Endothelial cell of umbilical vein (primary cell): ENCODE results near the gene STRBP. TPM values are rescaled to one million over a fixed set of nuclear protein-coding genes. Genes with fewer than 3 reads are reported as not detected.

ENCODE experiments used
- BruUV-seq: library from RNA; stranded (reverse); fragments of 400-500 nt; replicated peaks from 2 replicates; lab custom pipeline; 2021; lab: Mats Ljungman, UMichigan
- CTCF ChIA-PET: fragments of 300-600, 350-600 bp; sonication (Branson Sonifier 250); formaldehyde crosslinking; loops from one replicate; lab custom pipeline; 2021; ENCODE audit warnings: antibody characterized with exemption, inconsistent platforms; lab: Charles Lee
- POLR2A ChIA-PET: fragments of 300-600, 350-600 bp; sonication (Branson Sonifier 250); formaldehyde crosslinking; loops from one replicate; lab custom pipeline; 2021; ENCODE audit warnings: antibody characterized with exemption, inconsistent platforms; lab: Charles Lee
- DNase-seq: peaks from one replicate; pipeline ENCODE4 v3.0.0-alpha.2; 2011; ENCODE audit warnings: low read depth, low spot score
- FAIRE-seq: peaks from 2 replicates; lab custom pipeline; 2011; peaks lifted over from hg19 to GRCh38; lab: Jason Lieb, UNC
- H2AFZ ChIP-seq: 2 replicates; pipeline ENCODE4 v1.6.0; 2012; ENCODE audit warnings: low read depth, low read length, control low read depth, inconsistent platforms
- H3K27ac ChIP-seq: 2 replicates; pipeline ENCODE4 v1.5.1; 2011; ENCODE audit warnings: low read depth, mild to moderate bottlenecking, control low read depth, low read length, moderate library complexity; ENCODE audit not compliant: insufficient read depth
- H3K27me3 ChIP-seq, 2 experiments: 2 replicates each; pipeline versions ENCODE4 v1.6.0 to v1.6.1; 2011; ENCODE audit warnings: low read length in 2 of 2, mixed read lengths in 1 of 2; ENCODE audit not compliant: control insufficient read depth in 2 of 2, insufficient read depth in 2 of 2
- H3K36me3 ChIP-seq, 2 experiments: 2 replicates in 1 of 2; 3 replicates in 1 of 2; pipeline ENCODE4 v1.5.1; 2011; ENCODE audit warnings: low read length in 2 of 2, mild to moderate bottlenecking in 1 of 2, moderate library complexity in 1 of 2; ENCODE audit not compliant: control insufficient read depth in 2 of 2, insufficient read depth in 2 of 2; ENCODE audit errors: extremely low read depth in 1 of 2
- H3K4me1 ChIP-seq: 3 replicates; pipeline ENCODE4 v1.5.1; 2011; ENCODE audit warnings: mild to moderate bottlenecking, low read length; ENCODE audit not compliant: control insufficient read depth, insufficient read depth; ENCODE audit errors: extremely low read depth
- H3K4me2 ChIP-seq: 2 replicates; pipeline ENCODE4 v1.6.1; 2011; ENCODE audit warnings: low read length, control low read depth, mixed read lengths; ENCODE audit not compliant: insufficient read depth
- H3K4me3 ChIP-seq, 3 experiments: fragments of 200-600 bp in 1 of 3; sonication (generic), shearing (Covaris generic) in 1 of 3; replicated peaks in 1 of 3; 2 replicates each; pipeline ENCODE4 v1.5.1; 2011 to 2016; ENCODE audit warnings: control low read depth in 3 of 3, low read length in 3 of 3, mild to moderate bottlenecking in 2 of 3, inconsistent platforms in 1 of 3, low read depth in 1 of 3, moderate library complexity in 1 of 3; ENCODE audit not compliant: insufficient read depth in 1 of 3
- H3K79me2 ChIP-seq: 2 replicates; pipeline ENCODE4 v1.6.0; 2012; ENCODE audit warnings: low read length, inconsistent platforms; ENCODE audit not compliant: control insufficient read depth, insufficient read depth
- H3K9ac ChIP-seq: replicated peaks from 2 replicates; pipeline ENCODE3; 2011; ENCODE audit warnings: low read length, control low read depth; ENCODE audit not compliant: insufficient read depth; ENCODE audit errors: extremely low read depth
- H3K9me1 ChIP-seq: replicated peaks from 3 replicates; pipeline ENCODE4 v1.6.0; 2011; ENCODE audit warnings: mild to moderate bottlenecking, low read length; ENCODE audit not compliant: control insufficient read depth, insufficient read depth; ENCODE audit errors: extremely low read depth
- H3K9me3 ChIP-seq: replicated peaks from 2 replicates; pipeline ENCODE4 v1.5.1; 2012; ENCODE audit warnings: low read length, inconsistent platforms; ENCODE audit not compliant: control insufficient read depth, insufficient read depth
- H4K20me1 ChIP-seq: replicated peaks from 2 replicates; pipeline ENCODE3; 2011; ENCODE audit warnings: mild to moderate bottlenecking, low read length; ENCODE audit not compliant: control insufficient read depth, insufficient read depth; ENCODE audit errors: extremely low read depth
- EZH2 ChIP-seq: IDR thresholded peaks from 2 replicates; pipeline ENCODE4 v1.6.1; 2012; ENCODE audit warnings: borderline replicate concordance, low read depth, mild to moderate bottlenecking, moderate library complexity, low read length, inconsistent platforms; ENCODE audit not compliant: severe bottlenecking
- FOS ChIP-seq: IDR thresholded peaks from 2 replicates; pipeline ENCODE4 v1.6.1; 2011; ENCODE audit warnings: mild to moderate bottlenecking, low read length, moderate library complexity, borderline replicate concordance; ENCODE audit not compliant: insufficient read depth
- GATA2 ChIP-seq: IDR thresholded peaks from 2 replicates; pipeline ENCODE4 v1.7.0; 2011; ENCODE audit warnings: low read depth, mild to moderate bottlenecking, moderate library complexity, mixed read lengths, low read length; ENCODE audit not compliant: insufficient read length, insufficient read depth
- JUN ChIP-seq: IDR thresholded peaks from 2 replicates; pipeline ENCODE4 v1.6.1; 2011; ENCODE audit warnings: borderline replicate concordance, low read depth; ENCODE audit not compliant: insufficient read length, insufficient read depth
- MYC ChIP-seq: IDR thresholded peaks from one replicate; pipeline ENCODE4 v1.6.1; 2011; ENCODE audit warnings: mild to moderate bottlenecking, low read depth, low read length
- POLR2A ChIP-seq: IDR thresholded peaks from 2 replicates; pipeline ENCODE4 v1.6.1; 2012; ENCODE audit warnings: low read depth, mild to moderate bottlenecking, control low read depth, low read length
- POLR2AphosphoS5 ChIP-seq: IDR thresholded peaks from 2 replicates; pipeline ENCODE4 v1.6.1; 2012; ENCODE audit warnings: low read depth, mild to moderate bottlenecking, control low read depth, low read length, moderate library complexity; ENCODE audit not compliant: insufficient read depth
- dilution Hi-C: fragments of 300-500 bp; cut with MboI; formaldehyde crosslinking; loops from one replicate; pipeline ENCODE4 v1.15.0; 2019; ENCODE audit warnings: low sequenced_read_pairs; ENCODE audit not compliant: extremely low pct_ligation_motif_present
- intact Hi-C: fragments of 100-400 bp; cut with micrococcal nuclease; formaldehyde crosslinking; loops from one replicate; pipeline ENCODE4 v1.10.0; 2022
- polyA plus RNA-seq, 4 experiments: library from polyadenylated mRNA; depleted of rRNA in 3 of 4; stranded (reverse) in 3 of 4; unstranded in 1 of 4; fragments of >200 nt; gene quantifications; 2 replicates each; pipeline versions ENCODE4 v1.2.1 to v1.2.3, GENCODE V29; 2011 to 2012; ENCODE audit warnings: missing spikeins in 1 of 4
- total RNA-seq: library from RNA; stranded (reverse); gene quantifications from 2 replicates; pipeline ENCODE4 v1.2.3, GENCODE V29; 2021
- TF ChIP-seq, protein P1 (sequence below): IDR thresholded peaks from 2 replicates; pipeline ENCODE4 v1.6.1; 2011; ENCODE audit not compliant: insufficient read depth, insufficient read length
- TF ChIP-seq, protein P2 (sequence below), 2 donors: IDR thresholded peaks; 1 replicate in 1 of 2; 2 replicates in 1 of 2; pipeline ENCODE4 v1.5.1; 2011; ENCODE audit warnings: low read length in 2 of 2, mild to moderate bottlenecking in 2 of 2, moderate library complexity in 2 of 2, control low read depth in 1 of 2, inconsistent platforms in 1 of 2, low read depth in 1 of 2; ENCODE audit not compliant: insufficient read depth in 1 of 2; ENCODE audit errors: extremely low read depth in 1 of 2

Gene STRBP
- total and polyA plus RNA-seq, 2 donors (not counting 3 experiments of a cell fraction or from before 2014, with no cell fraction given) = 7.7 to 15.4 TPM

DNA sequence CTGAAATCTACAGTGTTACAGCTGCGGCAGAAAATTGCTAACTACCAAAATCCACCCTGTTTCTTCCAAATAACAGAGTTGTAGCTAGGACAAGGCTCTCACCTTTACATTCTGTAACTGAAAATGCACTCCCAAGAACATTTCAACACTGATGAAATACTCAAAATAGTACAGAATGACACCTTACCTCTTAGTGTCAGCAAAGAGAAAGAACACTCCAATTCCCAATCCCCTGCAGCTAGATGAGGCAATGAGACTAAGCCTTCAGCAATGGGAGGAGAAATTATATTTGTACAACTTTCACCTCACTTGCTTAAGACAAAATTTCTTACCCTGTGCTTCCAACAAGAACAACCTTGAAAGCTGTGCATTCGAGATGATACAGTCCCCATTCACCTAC is 31.2 kb downstream of the STRBP start:
- ChIA-PET CTCF (interaction anchor here (1.2 to 2.5 kb wide), 2 partner anchors 9 to 12 kb away, joined by 5 to 10 read pairs; no protein-coding TSS in a partner anchor), POLR2A (interaction anchor here (0.6 kb wide), 1 partner anchor 47 kb away, joined by 3 read pairs; no protein-coding TSS in a partner anchor)
- Histone ChIP-seq H3K4me2 (no peak overlapping the region), H3K9me3 (no peaks in the 10 kb centered on the region), H3K4me3 (no peak overlapping the region), H3K27ac (no peak overlapping the region), H3K9ac (no peak overlapping the region), H3K27me3 (no peaks in the 10 kb centered on the region), H3K79me2 (no peaks in the 10 kb centered on the region), H2AFZ (no peak overlapping the region), H4K20me1 (no peaks in the 10 kb centered on the region), H3K9me1 (peaks cover 2% of the 10 kb centered on the region), H3K36me3 (no peaks in the 10 kb centered on the region), H3K4me1 (no peaks in the 10 kb centered on the region)
- DNase-seq (no peak), FAIRE-seq (no peak)
- BruUV-seq = no TSS peak
- TF ChIP-seq EZH2 = no peak
- TF ChIP-seq GATA2 = no peak
- TF ChIP-seq POLR2A = no peak
- TF ChIP-seq MYC = no peak
- no peak for TF ChIP-seq JUN
- TF ChIP-seq FOS = no peak
- TF ChIP-seq POLR2AphosphoS5 = no peak
- TF ChIP-seq, protein P1, sequence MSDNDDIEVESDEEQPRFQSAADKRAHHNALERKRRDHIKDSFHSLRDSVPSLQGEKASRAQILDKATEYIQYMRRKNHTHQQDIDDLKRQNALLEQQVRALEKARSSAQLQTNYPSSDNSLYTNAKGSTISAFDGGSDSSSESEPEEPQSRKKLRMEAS = no peak
- TF ChIP-seq, protein P2, sequence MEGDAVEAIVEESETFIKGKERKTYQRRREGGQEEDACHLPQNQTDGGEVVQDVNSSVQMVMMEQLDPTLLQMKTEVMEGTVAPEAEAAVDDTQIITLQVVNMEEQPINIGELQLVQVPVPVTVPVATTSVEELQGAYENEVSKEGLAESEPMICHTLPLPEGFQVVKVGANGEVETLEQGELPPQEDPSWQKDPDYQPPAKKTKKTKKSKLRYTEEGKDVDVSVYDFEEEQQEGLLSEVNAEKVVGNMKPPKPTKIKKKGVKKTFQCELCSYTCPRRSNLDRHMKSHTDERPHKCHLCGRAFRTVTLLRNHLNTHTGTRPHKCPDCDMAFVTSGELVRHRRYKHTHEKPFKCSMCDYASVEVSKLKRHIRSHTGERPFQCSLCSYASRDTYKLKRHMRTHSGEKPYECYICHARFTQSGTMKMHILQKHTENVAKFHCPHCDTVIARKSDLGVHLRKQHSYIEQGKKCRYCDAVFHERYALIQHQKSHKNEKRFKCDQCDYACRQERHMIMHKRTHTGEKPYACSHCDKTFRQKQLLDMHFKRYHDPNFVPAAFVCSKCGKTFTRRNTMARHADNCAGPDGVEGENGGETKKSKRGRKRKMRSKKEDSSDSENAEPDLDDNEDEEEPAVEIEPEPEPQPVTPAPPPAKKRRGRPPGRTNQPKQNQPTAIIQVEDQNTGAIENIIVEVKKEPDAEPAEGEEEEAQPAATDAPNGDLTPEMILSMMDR (IDR thresholded peaks at IDR 0.05; ENCODE audit: extremely low read depth in 1 of 2, insufficient read depth in 1 of 2, low read depth in 1 of 2, low read length in 2 of 2) = no peak
- dilution Hi-C loops = no loop called here
- intact Hi-C loops = no loop called here
